Measurements from ENCODE around the gene MX1.

MX1 gene

DNA sequence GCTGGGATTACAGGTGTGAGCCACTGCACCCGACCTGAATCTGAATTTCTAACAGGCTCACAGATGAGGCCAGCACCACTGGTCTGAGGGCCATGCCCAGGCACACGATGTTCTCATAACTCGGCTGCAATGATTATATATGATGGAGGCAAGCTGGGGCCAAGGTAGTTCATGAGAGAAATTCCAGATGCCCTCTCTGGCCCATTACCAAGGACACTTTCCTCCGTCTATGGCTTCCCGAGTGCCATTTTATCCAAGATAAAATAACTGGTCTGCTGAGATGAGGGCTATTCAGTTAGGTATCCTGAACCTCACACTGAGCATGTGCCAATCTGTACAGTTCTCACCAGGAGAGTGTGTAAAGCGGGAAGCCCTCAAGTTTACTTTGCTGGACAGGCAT lies 65.4 kb downstream of the MX1 start:
- DNase-seq (ENCODE audit: low read depth) = no peak

DNA sequence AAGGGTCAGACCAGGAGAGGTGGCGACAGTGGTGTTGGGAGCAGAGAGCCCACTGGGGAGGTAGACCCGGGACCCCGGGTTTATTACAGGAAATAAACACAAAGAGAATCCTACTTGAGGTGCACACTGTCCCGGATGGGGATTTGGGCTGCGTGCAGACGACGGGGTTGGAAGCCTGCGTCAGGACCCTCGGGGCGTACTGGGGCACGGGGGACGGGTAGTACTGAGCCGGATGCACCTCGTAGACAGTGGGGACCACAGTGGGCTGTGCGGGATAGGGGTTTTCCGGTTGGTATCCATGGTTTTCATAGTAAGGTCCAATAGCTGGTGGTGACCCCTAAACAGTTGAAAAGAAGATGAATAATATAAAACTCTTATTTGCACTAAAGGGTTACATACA lies 68.2 kb downstream of the MX1 start:
- no peak for DNase-seq (ENCODE audit: low read depth)

DNA sequence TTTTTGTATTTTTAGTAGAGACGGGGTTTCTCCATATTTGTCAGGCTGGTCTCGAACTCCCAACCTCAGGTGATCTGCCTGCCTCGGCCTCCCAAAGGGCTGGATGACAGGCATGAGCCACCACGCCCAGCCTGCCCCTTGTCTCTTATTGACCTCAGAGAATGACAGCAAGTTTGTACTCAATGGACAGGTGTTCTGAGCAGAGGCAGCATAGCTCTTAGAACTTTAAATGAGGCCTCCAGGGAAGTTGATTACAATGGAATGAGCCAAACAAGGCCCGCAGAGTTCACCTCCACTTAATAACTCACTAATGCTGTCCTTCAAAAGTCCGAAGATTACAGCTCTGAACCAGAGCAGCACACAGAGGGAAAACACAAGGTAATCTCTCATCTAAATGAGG lies 71.0 kb downstream of the MX1 start:
- DNase-seq (ENCODE audit: low read depth) = no peak

DNA sequence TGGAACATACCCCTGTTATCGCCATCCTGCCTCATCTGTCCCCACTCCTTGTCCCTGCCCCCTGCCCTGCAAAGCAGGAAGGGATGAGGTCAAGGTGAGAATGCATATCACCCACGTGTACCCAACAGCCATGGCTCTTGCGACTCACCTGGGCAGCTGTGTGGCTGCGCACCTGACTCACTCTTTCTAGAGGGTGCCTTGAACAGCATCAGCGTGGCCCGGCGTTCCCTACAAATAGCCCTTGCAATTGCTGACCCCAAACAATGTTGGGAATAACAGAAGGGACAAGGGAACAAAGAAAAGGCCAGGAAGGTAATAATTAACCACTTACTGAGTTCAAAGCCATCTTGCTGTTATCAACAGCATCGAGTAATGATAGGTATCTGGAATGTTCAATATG lies 71.7 kb downstream of the MX1 start:
- no peak for DNase-seq (ENCODE audit: low read depth)

DNA sequence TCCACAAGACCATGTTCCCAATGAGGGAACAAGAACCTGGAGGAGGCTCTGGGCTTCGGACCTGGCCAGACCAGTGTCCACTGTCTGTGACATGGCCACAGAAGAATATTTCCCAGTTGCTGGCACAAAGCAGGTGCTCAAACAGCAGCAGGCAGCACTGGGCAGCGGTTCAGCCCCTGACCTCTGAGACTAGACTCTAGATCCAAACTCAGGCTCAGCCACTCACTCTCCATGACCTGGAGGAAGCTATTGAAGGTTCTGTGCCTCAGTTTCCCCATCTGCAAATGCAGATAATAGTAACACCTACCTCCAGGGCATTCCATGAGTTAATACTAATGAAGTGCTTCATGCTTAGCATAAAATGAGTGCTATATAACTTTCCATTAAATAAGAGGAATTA lies 73.9 kb downstream of the MX1 start:
- no peak for DNase-seq (ENCODE audit: low read depth)

DNA sequence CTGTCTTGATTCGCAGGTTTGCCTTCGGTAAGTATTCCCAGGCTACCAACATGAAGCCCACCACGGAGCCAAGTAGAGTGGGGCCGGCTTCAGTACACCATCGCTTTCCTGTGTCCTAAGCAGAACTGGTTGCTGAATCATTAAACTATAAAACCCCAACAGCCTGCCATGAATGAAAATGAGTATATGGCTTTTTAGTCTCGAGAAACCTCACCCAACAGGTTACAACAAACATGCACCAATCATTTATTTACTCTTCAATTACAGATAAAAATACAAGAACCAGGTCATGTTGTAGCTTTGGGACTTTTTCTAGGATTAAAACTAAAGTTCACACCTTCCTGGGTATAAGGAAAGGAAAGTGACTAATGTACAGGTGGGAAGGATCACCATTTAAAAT lies 74.3 kb downstream of the MX1 start:
- no peak for DNase-seq (ENCODE audit: low read depth)

DNA sequence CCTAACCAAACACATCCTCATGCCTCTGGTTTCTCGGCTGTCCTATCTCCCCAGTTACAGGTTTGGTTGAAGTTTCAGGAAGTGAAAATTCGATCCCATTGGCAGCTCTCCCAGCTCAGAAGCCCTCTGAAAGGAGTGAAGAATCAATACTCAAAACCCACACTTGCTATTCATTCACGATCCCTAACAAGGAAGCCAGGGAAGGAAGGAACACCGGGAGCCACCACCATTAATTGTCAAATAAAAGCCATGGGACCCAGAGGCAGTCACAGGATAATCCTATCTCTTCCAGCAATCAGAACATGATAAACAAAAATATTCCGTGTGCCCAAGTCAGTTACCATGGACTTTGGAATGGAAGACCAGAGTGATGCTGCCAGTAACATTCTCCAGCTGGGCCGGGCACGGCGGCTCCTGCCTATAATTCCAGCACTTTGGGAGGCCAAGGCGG lies 74.9 kb downstream of the MX1 start:
- no peak for DNase-seq (ENCODE audit: low read depth)

DNA sequence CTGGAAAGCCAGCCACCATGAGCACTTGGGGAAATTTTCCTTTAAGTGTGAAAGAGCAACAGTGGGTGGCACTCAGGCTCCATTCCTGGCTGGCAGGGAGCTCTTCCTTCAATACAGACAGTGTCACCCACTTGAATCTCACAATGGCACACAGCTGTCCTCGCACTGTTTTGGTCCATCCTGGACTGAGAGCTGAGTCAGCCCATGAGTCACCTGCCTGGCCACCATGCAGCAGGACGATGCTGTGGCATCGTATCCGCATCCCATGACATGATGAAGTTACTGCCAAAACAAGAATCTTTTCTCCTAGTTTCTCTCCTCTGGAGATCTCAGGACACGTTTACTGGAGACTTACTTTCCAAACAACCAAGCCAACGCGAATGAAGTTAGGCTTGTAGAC lies 75.9 kb downstream of the MX1 start:
- no peak for DNase-seq (ENCODE audit: low read depth)

DNA sequence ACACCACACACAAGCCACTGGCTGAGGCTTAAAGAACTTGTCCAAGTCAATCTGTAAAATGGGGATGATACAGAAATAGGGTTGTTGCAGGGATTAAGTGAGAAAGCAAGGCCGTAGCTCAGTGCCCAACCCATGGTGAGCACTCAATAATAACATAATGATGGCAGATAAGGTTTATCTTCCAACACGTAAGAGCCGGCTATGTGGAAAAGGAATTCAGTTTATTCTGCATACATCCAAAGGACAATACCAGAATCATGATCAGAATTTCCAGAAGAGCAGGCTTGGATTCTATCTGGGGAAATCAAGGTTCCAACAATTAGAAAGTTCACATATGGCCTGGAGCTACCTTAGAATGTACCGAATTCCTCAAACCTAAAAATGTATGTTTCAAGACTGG lies 77.3 kb downstream of the MX1 start:
- DNase-seq (ENCODE audit: low read depth) = no peak

DNA sequence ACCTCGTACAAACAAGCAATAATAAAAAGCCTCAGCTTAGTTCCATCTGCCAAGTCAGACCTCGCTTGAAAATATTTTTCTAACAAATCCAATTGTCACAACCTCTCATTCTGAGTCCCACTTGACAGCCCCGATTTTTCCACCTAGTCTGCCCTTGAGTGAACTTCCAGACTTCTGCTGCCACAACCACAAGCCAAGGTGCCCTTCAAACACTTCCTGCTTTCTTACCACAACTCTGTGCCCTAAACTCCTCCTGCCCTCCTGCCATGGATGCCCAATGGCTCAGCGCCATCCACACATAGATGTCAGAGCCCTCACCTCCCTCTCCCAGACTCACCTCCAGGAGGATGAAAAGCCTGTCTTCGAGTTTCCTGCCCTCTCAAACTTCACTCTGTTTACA lies 78.0 kb downstream of the MX1 start:
- no peak for DNase-seq (ENCODE audit: low read depth)

DNA sequence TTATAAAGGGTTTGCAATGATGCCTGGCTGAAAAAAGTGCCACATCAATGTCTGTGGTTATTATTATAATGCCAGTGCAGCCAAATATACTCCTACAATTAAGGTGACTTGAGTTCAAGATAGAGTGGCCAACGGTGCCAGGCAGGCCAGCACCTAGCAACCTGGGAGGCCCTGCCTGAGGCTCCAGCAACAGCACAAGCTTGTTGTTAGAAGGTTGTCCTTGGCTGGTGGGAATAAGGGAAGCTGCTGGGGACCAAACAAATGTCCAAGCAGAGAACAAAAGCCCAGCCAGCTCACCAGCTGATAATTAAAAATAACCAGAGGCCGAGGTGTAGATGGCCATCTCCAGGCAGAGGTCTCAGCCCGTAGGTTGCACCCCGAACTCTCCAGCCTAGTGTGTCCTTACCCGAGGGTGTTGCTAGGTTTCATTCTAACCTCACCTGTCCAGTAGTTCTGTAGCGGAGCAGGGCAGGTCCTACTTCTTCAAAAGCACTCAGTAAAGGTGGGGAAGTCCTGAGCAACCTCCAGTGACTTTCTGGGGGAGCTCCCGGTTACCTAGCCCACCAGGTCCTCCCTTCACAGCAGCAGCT lies 80.1 kb downstream of the MX1 start:
- no peak for DNase-seq (ENCODE audit: low read depth)

DNA sequence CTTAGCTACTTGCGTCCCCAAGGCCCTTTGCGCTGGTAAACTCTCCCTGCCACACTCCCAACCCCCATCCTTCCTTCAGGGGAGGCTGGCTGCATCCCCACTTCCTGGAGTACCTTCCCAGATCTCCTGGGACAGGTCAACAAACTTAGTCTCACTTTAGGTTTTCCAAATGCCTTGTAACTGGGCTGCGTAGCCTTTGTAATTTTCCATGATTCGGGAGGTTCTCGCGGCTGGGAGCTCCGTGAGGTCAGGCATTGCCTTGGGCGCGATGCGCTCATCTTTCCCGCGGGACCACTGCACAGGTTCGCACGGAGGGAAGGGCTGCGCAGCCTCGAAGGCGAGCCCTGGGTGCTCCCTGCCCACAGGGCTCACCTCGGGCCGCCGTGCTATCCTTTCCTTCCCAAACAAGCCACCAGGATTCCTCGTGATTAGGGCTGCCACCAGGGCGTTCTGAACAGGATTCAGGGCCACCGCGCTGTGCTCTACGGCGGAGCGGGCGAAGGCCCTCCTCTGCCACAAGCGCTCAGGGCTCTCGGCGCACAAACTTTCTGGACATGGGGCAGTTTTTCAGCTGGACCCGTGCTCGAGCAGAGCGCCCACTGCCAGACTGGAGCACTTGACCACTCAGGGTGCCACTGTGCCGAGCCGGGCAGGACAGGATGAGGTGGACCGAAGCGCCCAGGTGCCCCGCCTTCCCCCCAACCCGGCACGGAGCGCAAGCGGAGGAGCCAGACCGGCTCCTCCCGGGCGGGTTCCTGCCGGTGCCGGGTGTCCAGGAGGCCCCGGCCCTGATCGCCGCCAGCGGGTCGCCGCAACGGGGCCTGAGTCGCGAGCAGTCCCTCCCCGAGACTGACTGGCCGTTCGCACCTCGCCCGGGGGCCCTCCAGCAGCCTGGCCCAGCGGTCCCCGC lies 80.8 kb downstream of the MX1 start:
- no peak for DNase-seq (ENCODE audit: low read depth)

DNA sequence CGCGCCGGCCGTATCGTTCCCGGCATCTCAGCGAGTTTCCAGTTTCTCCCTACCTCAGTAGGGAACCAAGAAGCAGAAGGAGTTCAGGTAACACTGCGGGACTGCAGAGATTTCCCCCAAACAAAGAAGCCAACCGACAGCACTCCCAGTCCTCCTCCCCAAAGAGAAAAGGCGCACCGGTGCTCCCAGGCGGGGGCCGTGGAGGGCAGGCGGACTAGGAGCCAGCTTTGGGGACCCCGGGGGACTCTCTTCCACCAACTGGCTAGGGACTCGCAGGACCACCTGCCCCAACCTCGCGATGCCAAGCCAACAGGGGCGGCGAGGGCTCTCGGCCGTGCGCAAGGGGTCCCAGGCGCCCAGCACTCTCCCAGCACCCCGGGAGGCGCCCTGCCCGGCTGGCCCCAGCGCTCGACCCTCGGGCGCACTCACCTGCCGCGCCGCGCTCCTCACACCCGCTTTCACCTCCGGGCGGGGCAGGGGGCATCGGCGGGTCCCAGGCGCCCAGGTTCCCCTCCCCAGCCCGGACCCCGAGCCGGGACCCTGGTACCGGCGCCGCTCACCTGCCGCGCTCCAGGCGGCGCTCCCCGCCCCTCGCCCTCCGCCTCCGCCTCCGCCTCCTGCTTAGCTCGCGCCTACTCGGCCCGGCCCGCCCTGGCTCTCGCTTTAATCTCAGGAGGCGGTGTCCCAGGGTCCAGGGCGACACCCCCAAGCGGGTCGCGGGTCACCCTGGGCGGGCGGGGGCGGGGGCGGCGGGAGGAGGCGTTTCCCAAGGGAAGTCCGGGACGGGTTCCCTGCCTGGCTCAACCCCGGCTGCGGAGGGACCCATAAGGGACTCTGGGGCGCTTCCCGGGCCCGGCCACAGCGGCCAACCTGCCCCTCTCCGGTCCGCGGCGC lies 81.7 kb downstream of the MX1 start, which contains the start of gene TMPRSS2:
Gene TMPRSS2, minus strand, starts transcription at position 638 of the 894 bp plus-strand sequence. CDS start 10,025 bp downstream, outside the sequence.
- DNase-seq (ENCODE audit: low read depth) = no peak

DNA sequence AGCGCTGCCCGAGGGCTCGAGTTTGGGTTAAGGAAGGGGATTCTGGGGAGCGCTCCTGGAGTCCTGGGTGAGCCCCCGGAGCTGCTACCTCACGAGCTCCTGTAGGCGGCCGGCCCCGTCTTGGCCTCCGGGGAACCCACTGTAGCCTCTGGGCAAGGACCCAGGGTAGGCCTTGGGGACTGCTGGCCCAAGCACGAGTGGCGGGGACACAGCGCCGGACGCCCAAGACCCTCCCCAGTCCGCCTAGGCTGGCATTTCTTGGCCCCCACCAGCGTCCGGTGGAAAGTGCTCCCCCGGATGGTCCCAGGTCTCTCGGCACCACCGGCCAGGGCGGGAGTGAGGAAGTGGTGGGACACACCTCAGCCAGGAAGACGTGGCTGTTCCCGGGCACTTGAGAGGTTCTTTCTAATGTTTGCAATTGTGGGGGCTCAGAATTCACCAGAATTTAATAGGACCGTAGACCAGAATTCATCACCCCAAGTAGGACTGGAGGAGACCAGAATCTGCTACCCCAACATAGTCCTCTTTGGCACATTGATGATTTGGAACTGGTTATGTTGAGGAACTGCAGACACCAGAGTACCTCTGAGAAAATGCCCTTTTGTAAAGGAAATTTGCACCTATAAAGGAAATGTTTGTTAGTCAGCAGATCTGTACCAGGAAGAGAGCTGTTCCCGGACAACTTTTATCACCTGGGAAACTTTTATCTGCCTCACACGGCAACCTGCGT lies 82.5 kb downstream of the MX1 start:
- no peak for DNase-seq (ENCODE audit: low read depth)

Data from activated T-cell treated with anti-CD3 and anti-CD28 coated beads for 1 hour (primary cell).